IPS-18c (cell line): ENCODE data around the gene MGAT5.

Experiments
- H3K4me3 ChIP-seq: 2 replicates; pipeline ENCODE4 v1.7.0; 2013; ENCODE audit warnings: low read depth, mild to moderate bottlenecking, low read length, moderate library complexity; ENCODE audit not compliant: insufficient read depth
- H3K9me3 ChIP-seq: one replicate; pipeline ENCODE4 v1.6.1; 2013; ENCODE audit warnings: mild to moderate bottlenecking, low read length, moderate library complexity; ENCODE audit not compliant: control insufficient read depth, insufficient read depth

The MGAT5 gene

GRCh38 chr2:134379722-134380121 is 125.8 kb downstream of the MGAT5 start:
- no peaks in the 10 kb centered on the region for H3K9me3 ChIP-seq
- H3K4me3 ChIP-seq = no peak overlapping the region

- Histone ChIP-seq H3K9me3 (no peaks in the 10 kb centered on the region), H3K4me3 (no peak overlapping the region)
Measured at GRCh38 chr2:134381141-134381540, 127.3 kb downstream of the MGAT5 start.

- no peaks in the 10 kb centered on the region for H3K9me3 ChIP-seq
Measured at GRCh38 chr2:134384131-134384530, 130.3 kb downstream of the MGAT5 start.

GRCh38 chr2:134385195-134385594 is 131.3 kb downstream of the MGAT5 start:
- H3K9me3 ChIP-seq = no peaks in the 10 kb centered on the region
- H3K4me3 ChIP-seq = no peak overlapping the region

More at GRCh38 chr2:134384131-134384530, 130.3 kb downstream of the MGAT5 start:
- no peak overlapping the region for H3K4me3 ChIP-seq

- no peaks in the 10 kb centered on the region for H3K9me3 ChIP-seq
- H3K4me3 ChIP-seq = no peak overlapping the region
Measured at GRCh38 chr2:134386310-134386709, 132.4 kb downstream of the MGAT5 start.

- no peaks in the 10 kb centered on the region for H3K9me3 ChIP-seq
- H3K4me3 ChIP-seq = no peak overlapping the region
Measured at GRCh38 chr2:134389381-134389780, 135.5 kb downstream of the MGAT5 start.

- Histone ChIP-seq H3K9me3 (no peaks in the 10 kb centered on the region), H3K4me3 (no peak overlapping the region)
Measured at GRCh38 chr2:134391751-134392160, 137.9 kb downstream of the MGAT5 start.

- H3K4me3 ChIP-seq = no peak overlapping the region
- no peaks in the 10 kb centered on the region for H3K9me3 ChIP-seq
Measured at GRCh38 chr2:134392442-134393074, 138.7 kb downstream of the MGAT5 start.

GRCh38 chr2:134393075-134393461 is 139.2 kb downstream of the MGAT5 start:
- no peaks in the 10 kb centered on the region for H3K9me3 ChIP-seq
- H3K4me3 ChIP-seq = no peak overlapping the region

- Histone ChIP-seq H3K4me3 (no peak overlapping the region), H3K9me3 (no peaks in the 10 kb centered on the region)
Measured at GRCh38 chr2:134395779-134396178, 141.9 kb downstream of the MGAT5 start.

GRCh38 chr2:134396493-134396892 is 142.6 kb downstream of the MGAT5 start:
- Histone ChIP-seq H3K4me3 (no peak overlapping the region), H3K9me3 (no peaks in the 10 kb centered on the region)

GRCh38 chr2:134397146-134397896 is 143.4 kb downstream of the MGAT5 start:
- H3K9me3 ChIP-seq = no peaks in the 10 kb centered on the region
- H3K4me3 ChIP-seq = no peak overlapping the region

GRCh38 chr2:134398300-134398699 is 144.4 kb downstream of the MGAT5 start:
- Histone ChIP-seq H3K4me3 (no peak overlapping the region), H3K9me3 (no peaks in the 10 kb centered on the region)

GRCh38 chr2:134399096-134399495 is 145.2 kb downstream of the MGAT5 start:
- no peak overlapping the region for H3K4me3 ChIP-seq
- H3K9me3 ChIP-seq = no peaks in the 10 kb centered on the region

- no peaks in the 10 kb centered on the region for H3K9me3 ChIP-seq
Measured at GRCh38 chr2:134401081-134401497, 147.2 kb downstream of the MGAT5 start.

GRCh38 chr2:134401789-134402188 is 147.9 kb downstream of the MGAT5 start:
- H3K9me3 ChIP-seq = no peaks in the 10 kb centered on the region
- no peak overlapping the region for H3K4me3 ChIP-seq

More at GRCh38 chr2:134401081-134401497, 147.2 kb downstream of the MGAT5 start:
- H3K4me3 ChIP-seq = no peak overlapping the region

GRCh38 chr2:134402410-134402809 is 148.5 kb downstream of the MGAT5 start:
- Histone ChIP-seq H3K9me3 (no peaks in the 10 kb centered on the region), H3K4me3 (no peak overlapping the region)

- Histone ChIP-seq H3K4me3 (no peak overlapping the region), H3K9me3 (no peaks in the 10 kb centered on the region)
Measured at GRCh38 chr2:134405611-134406081, 151.8 kb downstream of the MGAT5 start.
